ENCODE results near the gene KRTAP4-8.
"Not testable (repeated sequence)": the region's sequence is repeated elsewhere in the genome, so short reads cannot be mapped to it uniquely, and the experiment has no call there.

The KRTAP4-8 gene

DNA sequence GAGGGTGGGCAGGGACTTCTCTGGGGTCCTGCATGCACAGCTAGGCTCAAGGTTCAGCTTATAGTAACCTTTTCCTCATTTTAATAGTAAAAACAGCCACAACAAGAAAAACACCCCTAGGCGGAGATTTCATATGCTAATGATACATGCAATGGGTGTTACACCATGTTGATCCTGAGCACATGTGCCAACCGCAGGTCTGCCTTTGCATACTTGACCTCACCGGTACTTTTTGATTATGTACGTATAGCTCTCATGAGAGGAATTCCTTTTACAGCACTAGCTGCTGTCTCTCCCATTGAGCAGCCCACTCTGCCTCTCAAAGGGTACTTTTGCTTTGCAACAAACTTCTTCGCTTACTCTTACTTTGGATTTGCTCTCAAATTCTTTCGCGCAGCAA is 1.9 kb downstream of the KRTAP4-8 start:
- H3K27me3 Mint-ChIP-seq (ENCODE audit: low read depth, poor library complexity), result peaks cover 12% of the 10 kb centered on the region
- peaks cover 21% of the 10 kb centered on the region for H3K9me3 Mint-ChIP-seq
- TF ChIP-seq, protein P1, sequence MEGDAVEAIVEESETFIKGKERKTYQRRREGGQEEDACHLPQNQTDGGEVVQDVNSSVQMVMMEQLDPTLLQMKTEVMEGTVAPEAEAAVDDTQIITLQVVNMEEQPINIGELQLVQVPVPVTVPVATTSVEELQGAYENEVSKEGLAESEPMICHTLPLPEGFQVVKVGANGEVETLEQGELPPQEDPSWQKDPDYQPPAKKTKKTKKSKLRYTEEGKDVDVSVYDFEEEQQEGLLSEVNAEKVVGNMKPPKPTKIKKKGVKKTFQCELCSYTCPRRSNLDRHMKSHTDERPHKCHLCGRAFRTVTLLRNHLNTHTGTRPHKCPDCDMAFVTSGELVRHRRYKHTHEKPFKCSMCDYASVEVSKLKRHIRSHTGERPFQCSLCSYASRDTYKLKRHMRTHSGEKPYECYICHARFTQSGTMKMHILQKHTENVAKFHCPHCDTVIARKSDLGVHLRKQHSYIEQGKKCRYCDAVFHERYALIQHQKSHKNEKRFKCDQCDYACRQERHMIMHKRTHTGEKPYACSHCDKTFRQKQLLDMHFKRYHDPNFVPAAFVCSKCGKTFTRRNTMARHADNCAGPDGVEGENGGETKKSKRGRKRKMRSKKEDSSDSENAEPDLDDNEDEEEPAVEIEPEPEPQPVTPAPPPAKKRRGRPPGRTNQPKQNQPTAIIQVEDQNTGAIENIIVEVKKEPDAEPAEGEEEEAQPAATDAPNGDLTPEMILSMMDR (IDR thresholded peaks at IDR 0.05), result no peak
- no peaks in the 10 kb centered on the region for H3K36me3 Mint-ChIP-seq (ENCODE audit: low read depth)
- no peak for DNase-seq
- H3K27ac Mint-ChIP-seq, result no peak overlapping the region
- H3K4me3 Mint-ChIP-seq, result no peak overlapping the region
- H3K4me1 Mint-ChIP-seq, result no peaks in the 10 kb centered on the region

DNA sequence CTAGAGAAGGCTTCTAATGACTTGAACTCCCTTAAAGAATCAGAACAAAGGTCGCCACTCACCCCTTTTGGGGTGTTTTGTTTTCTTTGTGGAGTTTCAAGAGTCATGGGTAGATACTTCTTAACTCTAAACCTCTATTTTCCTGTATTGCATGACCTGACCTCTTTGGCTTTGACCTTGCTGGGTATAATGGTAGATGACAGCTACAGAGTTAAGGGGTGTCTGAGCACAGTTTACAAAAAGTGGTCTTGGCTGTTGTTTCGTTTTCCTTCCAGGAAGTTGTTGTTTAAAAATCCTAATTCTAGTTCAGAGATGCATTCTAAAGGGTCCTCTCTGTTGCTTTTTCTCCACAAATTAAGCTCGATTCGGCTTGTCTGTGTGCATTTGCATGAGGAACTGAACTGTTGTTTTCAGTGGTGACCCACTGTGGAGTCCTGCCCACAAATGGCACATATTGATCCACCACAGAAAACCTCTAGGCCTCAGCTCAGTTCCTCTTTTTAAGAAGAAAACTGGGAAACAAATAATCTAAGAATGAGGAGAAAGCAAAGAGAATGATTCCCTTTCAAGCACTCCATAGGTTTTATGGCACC is 9.1 kb downstream of the KRTAP4-8 start:
- H3K4me1 Mint-ChIP-seq; DNase-seq; H3K4me3 Mint-ChIP-seq; H3K36me3 Mint-ChIP-seq (ENCODE audit: low read depth); H3K27ac Mint-ChIP-seq; H3K27me3 Mint-ChIP-seq (ENCODE audit: low read depth, poor library complexity): not testable (repeated sequence)
- H3K9me3 Mint-ChIP-seq, result peaks cover 19% of the 10 kb centered on the region

DNA sequence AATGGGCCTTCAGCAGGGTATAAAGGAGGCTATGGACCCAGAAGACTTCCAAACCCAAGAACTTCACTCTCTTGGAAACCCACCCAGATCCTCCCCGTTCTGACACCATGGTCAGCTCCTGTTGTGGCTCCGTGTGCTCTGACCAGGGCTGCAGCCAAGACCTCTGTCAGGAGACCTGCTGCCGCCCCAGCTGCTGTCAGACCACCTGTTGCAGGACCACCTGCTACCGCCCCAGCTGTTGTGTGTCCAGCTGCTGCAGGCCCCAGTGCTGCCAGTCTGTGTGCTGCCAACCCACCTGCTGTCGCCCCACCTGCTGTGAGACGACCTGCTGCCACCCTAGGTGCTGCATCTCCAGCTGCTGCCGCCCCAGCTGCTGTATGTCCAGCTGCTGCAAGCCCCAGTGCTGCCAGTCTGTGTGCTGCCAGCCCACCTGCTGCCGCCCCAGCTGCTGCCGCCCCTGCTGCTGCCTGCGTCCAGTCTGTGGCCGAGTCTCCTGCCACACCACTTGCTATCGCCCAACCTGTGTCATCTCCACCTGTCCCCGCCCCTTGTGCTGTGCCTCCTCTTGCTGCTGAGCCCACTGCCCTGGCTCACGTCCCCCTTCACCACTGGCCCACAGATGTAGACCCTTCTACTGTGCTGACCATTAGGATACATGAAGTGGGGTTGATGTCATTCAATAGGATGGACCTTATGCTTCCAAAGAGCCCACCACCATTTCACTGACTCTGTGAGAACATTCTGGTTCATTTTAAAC is 13.7 kb downstream of the KRTAP4-8 start, which contains the start of gene KRTAP4-7:
KRTAP4-7 (plus strand) TSS at position 51 of the 757 bp plus-strand sequence; CDS start at position 108, 57 bp downstream.
- H3K36me3 Mint-ChIP-seq (ENCODE audit: low read depth); H3K9me3 Mint-ChIP-seq; H3K27me3 Mint-ChIP-seq (ENCODE audit: low read depth, poor library complexity); H3K4me3 Mint-ChIP-seq; H3K4me1 Mint-ChIP-seq; H3K27ac Mint-ChIP-seq; DNase-seq: not testable (repeated sequence)

DNA sequence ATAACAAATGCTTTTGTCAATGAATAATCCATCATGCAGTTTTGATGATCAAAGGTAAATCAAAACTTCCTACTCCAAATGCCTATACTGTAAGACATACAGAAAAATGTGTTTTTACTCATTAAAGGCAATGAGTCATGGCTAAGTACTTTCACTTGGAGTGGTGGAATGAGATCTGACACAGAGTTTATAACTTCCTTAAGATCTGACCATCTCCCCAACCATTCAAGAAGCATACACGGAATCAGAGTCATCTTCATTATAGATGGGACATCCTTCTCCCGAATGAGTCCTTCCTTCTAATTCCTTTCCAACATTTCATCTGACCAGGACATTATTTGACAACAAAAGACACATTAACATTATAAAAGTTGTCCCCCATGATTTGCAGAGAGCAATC is 14.5 kb downstream of the KRTAP4-8 start:
- H3K9me3 Mint-ChIP-seq; H3K4me3 Mint-ChIP-seq; H3K4me1 Mint-ChIP-seq; H3K36me3 Mint-ChIP-seq (ENCODE audit: low read depth); H3K27me3 Mint-ChIP-seq (ENCODE audit: low read depth, poor library complexity); H3K27ac Mint-ChIP-seq; DNase-seq: not testable (repeated sequence)

DNA sequence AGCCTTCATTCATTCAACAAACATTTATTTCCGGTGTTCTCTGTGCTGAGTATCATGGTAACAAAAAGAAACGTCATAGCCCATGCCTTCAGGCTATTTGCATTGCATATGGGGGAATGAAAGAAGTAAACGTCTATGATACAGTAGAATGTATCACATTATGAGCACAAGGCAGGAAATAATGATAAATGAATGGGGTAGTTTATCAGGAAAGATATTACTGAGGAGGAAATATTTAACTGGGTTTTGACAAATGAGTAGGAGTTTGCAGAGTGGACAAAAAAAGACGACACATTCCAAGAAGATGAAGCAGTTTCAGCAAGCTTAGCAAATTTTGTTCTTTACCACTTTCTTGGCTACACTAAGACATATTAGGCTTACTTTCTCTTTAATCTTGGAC is 15.3 kb downstream of the KRTAP4-8 start:
- TF ChIP-seq, protein P1 (IDR thresholded peaks at IDR 0.05), result no peak
- Mint-ChIP-seq H3K27me3 (ENCODE audit: low read depth, poor library complexity) (peaks cover 5% of the 10 kb centered on the region), H3K36me3 (ENCODE audit: low read depth) (no peaks in the 10 kb centered on the region), H3K4me1 (no peaks in the 10 kb centered on the region), H3K4me3 (no peak overlapping the region), H3K9me3 (no peaks in the 10 kb centered on the region), H3K27ac (no peak overlapping the region)
- DNase-seq, result no peak

DNA sequence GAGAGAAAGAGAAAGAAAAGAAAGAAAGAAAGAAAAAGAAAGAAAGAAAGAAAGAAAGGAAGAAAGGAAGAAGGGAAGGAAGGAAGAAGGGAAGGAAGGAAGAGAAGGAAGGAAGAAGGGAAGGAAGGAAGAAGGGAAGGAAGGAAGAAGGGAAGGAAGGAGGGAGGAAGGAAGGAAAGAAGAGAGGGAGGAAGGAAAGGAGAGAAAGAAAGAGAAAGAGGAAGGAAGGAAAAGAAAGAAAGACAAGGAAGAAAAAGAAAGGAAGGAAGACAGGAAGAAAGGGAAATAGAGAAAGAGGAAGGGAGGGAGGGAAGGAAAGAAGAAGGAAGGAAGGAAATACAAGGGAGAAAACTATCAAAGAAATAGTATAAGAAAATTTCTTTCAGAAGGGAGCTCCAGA is 21.2 kb downstream of the KRTAP4-8 start:
- Mint-ChIP-seq H3K4me3 (no peak overlapping the region), H3K4me1 (no peaks in the 10 kb centered on the region), H3K36me3 (ENCODE audit: low read depth) (no peaks in the 10 kb centered on the region), H3K27me3 (ENCODE audit: low read depth, poor library complexity) (peaks cover 7% of the 10 kb centered on the region), H3K27ac (no peak overlapping the region), H3K9me3 (no peaks in the 10 kb centered on the region)
- TF ChIP-seq, protein P1 (IDR thresholded peaks at IDR 0.05), result no peak
- DNase-seq, result no peak

DNA sequence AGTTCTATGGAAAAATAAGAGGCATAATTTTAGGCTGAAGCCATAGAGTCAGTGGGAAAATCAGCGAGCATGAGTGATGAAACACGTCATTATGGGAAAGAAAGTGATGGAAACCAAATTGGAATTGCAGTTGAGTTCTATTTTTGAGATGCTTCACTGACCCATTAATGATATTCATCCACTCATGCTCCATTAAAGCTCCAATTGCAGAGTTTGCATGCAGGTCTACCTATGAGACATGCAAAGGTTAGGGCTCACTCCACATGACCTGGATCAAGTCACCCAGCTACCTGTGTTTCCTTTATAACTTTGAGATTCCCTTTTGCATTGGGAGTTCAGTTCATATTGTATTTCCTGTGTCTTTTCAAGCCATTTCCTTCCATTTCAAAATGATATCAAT is 24.3 kb downstream of the KRTAP4-8 start:
- Mint-ChIP-seq H3K36me3 (ENCODE audit: low read depth) (no peaks in the 10 kb centered on the region), H3K4me1 (no peaks in the 10 kb centered on the region), H3K27ac (no peak overlapping the region), H3K4me3 (no peak overlapping the region), H3K9me3 (no peaks in the 10 kb centered on the region), H3K27me3 (ENCODE audit: low read depth, poor library complexity) (peaks cover 7% of the 10 kb centered on the region)
- TF ChIP-seq, protein P1 (IDR thresholded peaks at IDR 0.05), result no peak
- DNase-seq, result no peak

Data from nephron progenitor cell (in vitro differentiated cells).